ENCODE measurements around the gene LSM7. TPM values are rescaled to one million over a fixed set of nuclear protein-coding genes. Genes with fewer than 3 reads are reported as not detected.

The LSM7 gene
- total RNA-seq, 3 donors from 2014 or later (not counting 1 experiment from before 2014, with no cell fraction given) = 52.0 to 80.2 (median 77.4) TPM

- Histone ChIP-seq H3K4me3 (ENCODE audit: low read length) (no peak overlapping the region), H3K27me3 (ENCODE audit: control insufficient read depth, insufficient read depth, low read length) (no peaks in the 10 kb centered on the region), H3K27ac (ENCODE audit: low read length) (no peak overlapping the region), H3K9me3 (ENCODE audit: control insufficient read depth, insufficient read depth, low read length) (no peaks in the 10 kb centered on the region), H3K4me1 (ENCODE audit: control insufficient read depth, insufficient read depth, low read length) (no peaks in the 10 kb centered on the region), H3K36me3 (ENCODE audit: control insufficient read depth, insufficient read depth, low read length) (peaks cover 8% of the 10 kb centered on the region)
- Mint-ChIP-seq H3K4me1 (no peaks in the 10 kb centered on the region), H3K27me3 (ENCODE audit: low read depth in 2 of 2) (peaks cover 0 to 2% of the 10 kb centered on the region in 2 donors), H3K4me3 (no peak overlapping the region), H3K27ac (no peak overlapping the region), H3K9me3 (peaks cover 0 to 2% of the 10 kb centered on the region in 2 donors), H3K36me3 (no peaks in the 10 kb centered on the region)
- intact Hi-C loops (cut with micrococcal nuclease) = no loop called here
- ATAC-seq = no peak
- no peak for TF ChIP-seq CTCF (IDR thresholded peaks at IDR 0.05)
- DNase-seq = no peak
- WGBS (ENCODE audit: insufficient coverage) = 95% methylated on average over 34 of the region's 34 CpGs
Measured at GRCh38 chr19:2353887-2354592, 25.7 kb upstream of the LSM7 start.

DNA sequence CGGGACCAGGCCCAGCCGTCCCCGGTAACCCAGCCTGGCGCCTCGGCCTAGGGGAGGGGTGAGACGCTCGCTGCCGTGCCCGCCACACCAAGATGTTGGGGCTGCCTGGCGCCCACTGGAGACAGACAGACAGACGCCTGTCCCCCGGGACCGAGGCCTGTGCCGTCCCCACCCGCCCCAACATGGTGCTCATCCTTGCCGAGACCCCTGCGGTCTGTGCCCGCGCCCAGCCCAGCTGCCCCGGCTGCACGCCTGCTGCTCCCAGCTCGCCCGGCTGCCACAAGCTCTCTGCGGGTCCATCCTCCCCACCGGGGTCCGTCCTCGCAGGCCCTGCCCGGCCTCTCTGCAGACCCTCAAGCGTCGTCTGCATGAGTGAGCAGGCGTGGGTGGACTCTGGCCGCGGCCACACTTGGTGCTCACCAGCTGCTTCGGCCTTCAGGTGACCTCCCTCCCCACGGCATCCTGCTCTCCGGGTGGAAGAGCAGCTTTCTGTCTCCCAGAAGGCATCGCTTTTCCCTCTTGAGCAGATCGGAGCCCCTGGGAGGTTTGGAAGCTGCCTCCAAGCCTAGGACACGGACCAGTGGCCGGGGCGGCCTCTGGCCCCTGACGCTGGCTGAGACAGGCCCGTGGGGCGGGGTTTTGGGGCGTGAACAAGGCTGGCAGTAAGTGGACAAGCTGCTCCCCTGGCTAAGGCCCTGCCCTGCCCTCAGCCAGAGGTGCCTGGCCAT, 24.9 kb upstream of the LSM7 start:
- Histone ChIP-seq H3K4me3 (ENCODE audit: low read length) (no peak overlapping the region), H3K4me1 (ENCODE audit: control insufficient read depth, insufficient read depth, low read length) (no peaks in the 10 kb centered on the region), H3K27me3 (ENCODE audit: control insufficient read depth, insufficient read depth, low read length) (no peaks in the 10 kb centered on the region), H3K27ac (ENCODE audit: low read length) (no peak overlapping the region), H3K36me3 (ENCODE audit: control insufficient read depth, insufficient read depth, low read length) (peaks cover 9% of the 10 kb centered on the region), H3K9me3 (ENCODE audit: control insufficient read depth, insufficient read depth, low read length) (no peaks in the 10 kb centered on the region)
- intact Hi-C loops (cut with micrococcal nuclease) = no loop called here
- no peaks in the 10 kb centered on the region for H3K4me1 Mint-ChIP-seq
- WGBS (ENCODE audit: insufficient coverage) = 92% methylated on average over 45 of the region's 45 CpGs
- DNase-seq = no peak
- no peak overlapping the region for H3K27ac Mint-ChIP-seq
- H3K27me3 Mint-ChIP-seq (ENCODE audit: low read depth in 2 of 2) = no peaks in the 10 kb centered on the region
- no peak for ATAC-seq
- TF ChIP-seq CTCF (IDR thresholded peaks at IDR 0.05) = no peak
- H3K4me3 Mint-ChIP-seq = no peak overlapping the region
- H3K9me3 Mint-ChIP-seq = peaks cover 0 to 2% of the 10 kb centered on the region in 2 donors
- H3K36me3 Mint-ChIP-seq = no peaks in the 10 kb centered on the region

DNA sequence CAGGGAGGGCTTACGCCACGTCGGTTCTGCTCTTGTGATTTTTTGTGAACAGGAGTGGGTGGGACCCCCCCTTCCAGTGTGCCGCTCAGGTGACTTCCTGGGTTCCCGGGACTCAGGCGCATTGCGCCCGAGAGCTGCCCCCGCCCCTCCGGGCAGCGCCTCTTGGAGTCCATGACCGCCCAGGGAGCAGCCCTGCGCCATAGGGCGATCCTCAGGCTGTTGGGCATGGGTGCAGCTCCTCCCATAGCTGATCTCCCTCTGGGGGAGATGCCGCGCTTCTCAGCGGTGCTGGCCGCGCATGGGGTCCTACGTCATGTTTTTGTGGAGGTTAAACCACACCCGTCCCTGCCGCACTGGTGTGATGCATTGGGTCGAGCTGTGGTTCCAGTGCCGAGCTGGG, 23.7 kb upstream of the LSM7 start:
- peaks cover 0 to under 1% of the 10 kb centered on the region in 2 donors for H3K9me3 Mint-ChIP-seq
- H3K4me1 Mint-ChIP-seq = no peaks in the 10 kb centered on the region
- Histone ChIP-seq H3K36me3 (ENCODE audit: control insufficient read depth, insufficient read depth, low read length) (peaks cover 10% of the 10 kb centered on the region), H3K27ac (ENCODE audit: low read length) (no peak overlapping the region), H3K4me3 (ENCODE audit: low read length) (no peak overlapping the region), H3K4me1 (ENCODE audit: control insufficient read depth, insufficient read depth, low read length) (no peaks in the 10 kb centered on the region), H3K9me3 (ENCODE audit: control insufficient read depth, insufficient read depth, low read length) (no peaks in the 10 kb centered on the region), H3K27me3 (ENCODE audit: control insufficient read depth, insufficient read depth, low read length) (no peaks in the 10 kb centered on the region)
- ATAC-seq (no peak), DNase-seq (no peak)
- no peak overlapping the region for H3K27ac Mint-ChIP-seq
- no peak for TF ChIP-seq CTCF (IDR thresholded peaks at IDR 0.05)
- intact Hi-C loops (cut with micrococcal nuclease) = no loop called here
- H3K27me3 Mint-ChIP-seq (ENCODE audit: low read depth in 2 of 2) = no peaks in the 10 kb centered on the region
- 96% methylated on average over 24 of the region's 24 CpGs for WGBS (ENCODE audit: insufficient coverage)
- no peaks in the 10 kb centered on the region for H3K36me3 Mint-ChIP-seq
- no peak overlapping the region for H3K4me3 Mint-ChIP-seq

Data from natural killer cell (primary cell).